Psoas muscle (tissue), 8 donors: ENCODE data around the gene GBP2. TPM values are rescaled to one million over a fixed set of nuclear protein-coding genes. Genes with fewer than 3 reads are reported as not detected.
"Not testable (repeated sequence)": the region's sequence is repeated elsewhere in the genome, so short reads cannot be mapped to it uniquely, and the experiment has no call there.

ENCODE experiments used
- ATAC-seq, 4 donors: fragments of 200-7000 bp; cut with Tn5 transposase; one replicate each; pipeline ENCODE4 v1.9.1; 2020; ENCODE audit warnings: moderate library complexity in 3 of 4, mild to moderate bottlenecking in 2 of 4
- DNase-seq, 2 donors: peaks; one replicate each; pipeline ENCODE4 v3.0.0-alpha.2; 2020
- H3K27ac ChIP-seq: fragments of 200-600 bp; one replicate; pipeline ENCODE4 v1.8.0; 2022
- H3K27me3 ChIP-seq, 3 donors: fragments of 200-600 bp in 1 of 3; one replicate each; pipeline versions ENCODE4 v1.6.1 to v1.8.0; 2013 to 2022; ENCODE audit warnings: low read length in 2 of 3, mild to moderate bottlenecking in 2 of 3, moderate library complexity in 1 of 3; ENCODE audit not compliant: insufficient read depth in 3 of 3
- H3K36me3 ChIP-seq, 2 donors: fragments of 200-600 bp in 1 of 2; one replicate each; pipeline versions ENCODE4 v1.6.1 to v1.8.0; 2013 to 2022; ENCODE audit warnings: low read depth in 1 of 2, mild to moderate bottlenecking in 1 of 2, moderate library complexity in 1 of 2; ENCODE audit not compliant: insufficient read depth in 1 of 2
- H3K4me1 ChIP-seq: fragments of 200-600 bp; one replicate; pipeline ENCODE4 v1.8.0; 2022
- H3K4me3 ChIP-seq: fragments of 200-600 bp; one replicate; pipeline ENCODE4 v1.8.0; 2022; ENCODE audit warnings: mild to moderate bottlenecking
- H3K9me3 ChIP-seq: fragments of 200-600 bp; one replicate; pipeline ENCODE4 v1.8.0; 2022
- WGBS, 3 donors: extraction: QIAGEN DNeasy Blood & Tissue Kit; methylation state at CpG; one replicate each; pipeline versions ENCODE4 v1.1.6 to v1.1.7; 2013; 5-methylcytosine and 5-hydroxymethylcytosine counted together
- intact Hi-C, 2 donors: fragments of 100-400 bp; cut with DNase I; formaldehyde crosslinking; loops; one replicate each; pipeline versions ENCODE4 v1.11.0 to v1.14.2; 2022
- polyA plus RNA-seq, 3 donors: library from polyadenylated mRNA; stranded (reverse); fragments of 200-250 nt; gene quantifications; one replicate each; pipeline ENCODE4 v1.2.3, GENCODE V29; 2013
- total RNA-seq, 4 donors: library from RNA; stranded (reverse); fragmentation: NEBNext Ultra II Directional in 2 of 4; extraction: Animal tissue kit (Norgen Biotek cat#: 25700) in 2 of 4; gene quantifications; one replicate each; pipeline versions ENCODE4 v1.2.1 to v1.2.4, GENCODE V29; 2021 to 2023
- TF ChIP-seq, protein P1 (sequence below): fragments of 200-600 bp; IDR thresholded peaks from one replicate; pipeline ENCODE4 v1.8.0; 2022; ENCODE audit warnings: antibody characterized with exemption
- donor health status: healthy with polysubstance abuse.
- donor health status: DM: no; HTN: no; CAD: no; lungs with moderate emphysema.
- donor health status: Bipolar disorder and iron deficiency.
- donor health status: healthy.
- donor health status: DM: yes; HTN: yes; CAD: no.
- donor health status: DM: no; HTN: no; CAD: no.
- donor health status: DM: no; HTN: no; CAD: no.
- donor health status: DM: yes; HTN: yes; CAD: no.

Gene GBP2
- total and polyA plus RNA-seq, 7 donors: 11.3 to 36.6 (median 25.8) TPM

DNA sequence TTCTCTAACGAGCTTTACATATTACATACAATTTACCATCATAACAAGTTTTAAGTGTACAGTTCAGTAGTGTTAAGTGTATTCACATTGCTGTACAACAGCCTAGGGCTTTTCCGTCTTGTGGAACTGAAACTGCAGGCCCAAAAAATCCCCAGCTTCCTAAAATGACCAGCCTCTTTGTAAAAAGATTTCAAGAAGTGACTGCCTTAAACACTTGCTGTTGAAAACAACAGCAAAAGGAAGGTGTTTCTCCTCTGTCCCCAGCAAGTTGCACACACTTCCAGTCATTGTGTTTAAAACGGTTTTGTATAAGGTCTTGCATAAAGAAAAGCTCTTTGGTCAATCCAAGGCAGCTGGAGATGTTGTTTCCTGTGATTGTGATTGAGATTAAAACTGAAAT is 44.9 kb downstream of the GBP2 start:
- H3K4me1 ChIP-seq: no peaks in the 10 kb centered on the region
- no peak overlapping the region for H3K4me3 ChIP-seq
- TF ChIP-seq, protein P1, sequence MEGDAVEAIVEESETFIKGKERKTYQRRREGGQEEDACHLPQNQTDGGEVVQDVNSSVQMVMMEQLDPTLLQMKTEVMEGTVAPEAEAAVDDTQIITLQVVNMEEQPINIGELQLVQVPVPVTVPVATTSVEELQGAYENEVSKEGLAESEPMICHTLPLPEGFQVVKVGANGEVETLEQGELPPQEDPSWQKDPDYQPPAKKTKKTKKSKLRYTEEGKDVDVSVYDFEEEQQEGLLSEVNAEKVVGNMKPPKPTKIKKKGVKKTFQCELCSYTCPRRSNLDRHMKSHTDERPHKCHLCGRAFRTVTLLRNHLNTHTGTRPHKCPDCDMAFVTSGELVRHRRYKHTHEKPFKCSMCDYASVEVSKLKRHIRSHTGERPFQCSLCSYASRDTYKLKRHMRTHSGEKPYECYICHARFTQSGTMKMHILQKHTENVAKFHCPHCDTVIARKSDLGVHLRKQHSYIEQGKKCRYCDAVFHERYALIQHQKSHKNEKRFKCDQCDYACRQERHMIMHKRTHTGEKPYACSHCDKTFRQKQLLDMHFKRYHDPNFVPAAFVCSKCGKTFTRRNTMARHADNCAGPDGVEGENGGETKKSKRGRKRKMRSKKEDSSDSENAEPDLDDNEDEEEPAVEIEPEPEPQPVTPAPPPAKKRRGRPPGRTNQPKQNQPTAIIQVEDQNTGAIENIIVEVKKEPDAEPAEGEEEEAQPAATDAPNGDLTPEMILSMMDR: no peak
- DNase-seq (no peak), ATAC-seq (no peak)
- H3K27me3 ChIP-seq: no peaks in the 10 kb centered on the region
- H3K27ac ChIP-seq: peak overlapping the region; percentile 53
- no peaks in the 10 kb centered on the region for H3K36me3 ChIP-seq
- no peaks in the 10 kb centered on the region for H3K9me3 ChIP-seq
- 53 to 58% (median 57%) methylated on average over 3 of the region's 3 CpGs for WGBS, 3 donors
- intact Hi-C loops: no loop called here

DNA sequence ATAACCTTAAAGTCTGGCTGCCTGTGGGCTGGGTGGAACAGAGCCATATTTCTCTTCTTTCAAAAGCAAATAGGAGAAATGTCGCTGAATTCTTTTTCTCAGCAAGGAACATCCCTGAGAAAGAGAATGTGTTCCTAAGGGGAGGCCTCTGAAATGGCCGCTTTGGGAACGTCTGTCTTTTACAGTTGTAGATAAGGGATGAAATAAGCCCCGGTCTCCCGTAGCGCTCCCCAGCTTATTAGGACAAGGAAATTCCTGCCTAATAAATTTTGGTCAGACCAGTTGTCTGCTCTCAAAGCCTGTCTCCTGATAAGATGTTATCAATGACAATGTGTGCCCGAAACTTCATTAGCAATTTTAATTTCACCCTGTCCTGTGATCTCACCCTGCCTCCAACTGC is 45.8 kb downstream of the GBP2 start:
- H3K36me3 ChIP-seq, H3K4me1 ChIP-seq, H3K9me3 ChIP-seq, H3K27ac ChIP-seq, H3K4me3 ChIP-seq, ATAC-seq, DNase-seq, H3K27me3 ChIP-seq, intact Hi-C loops: not testable (repeated sequence)
- WGBS, 3 donors: 90 to 92% (median 91%) methylated on average over 7 of the region's 7 CpGs

DNA sequence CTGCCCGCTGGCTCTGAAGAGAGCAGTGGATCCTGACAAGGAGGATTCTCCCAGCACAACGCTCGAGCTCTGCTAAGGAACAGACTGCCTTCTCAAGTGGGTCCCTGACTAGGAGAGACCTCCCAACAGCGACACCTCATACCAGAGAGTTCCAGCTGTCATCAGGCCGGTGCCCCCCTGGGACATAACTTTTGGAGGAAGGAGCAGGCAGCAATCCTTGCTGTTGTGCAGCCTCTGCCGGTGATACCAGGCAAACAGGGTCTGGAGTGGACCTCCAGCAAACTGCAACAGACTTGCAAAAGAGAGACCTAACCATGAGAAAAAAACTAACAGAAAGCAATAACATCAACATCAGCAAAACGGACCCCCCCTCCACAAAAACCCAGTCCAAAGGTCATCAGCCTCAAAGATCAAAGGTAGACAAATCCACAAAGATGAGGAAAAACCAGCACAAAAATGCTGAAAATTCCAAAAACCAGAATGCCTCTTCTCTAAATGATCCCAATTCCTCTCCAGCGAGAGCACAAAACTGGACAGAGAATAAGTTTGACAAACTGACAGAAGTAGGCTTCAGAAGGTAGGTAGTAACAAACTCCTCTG is 53.3 kb downstream of the GBP2 start:
- H3K4me3 ChIP-seq, ATAC-seq, H3K27me3 ChIP-seq, H3K36me3 ChIP-seq, H3K9me3 ChIP-seq, H3K4me1 ChIP-seq, DNase-seq, intact Hi-C loops, H3K27ac ChIP-seq: not testable (repeated sequence)
- 72 to 79% (median 78%) methylated on average over 8 of the region's 8 CpGs for WGBS, 3 donors

DNA sequence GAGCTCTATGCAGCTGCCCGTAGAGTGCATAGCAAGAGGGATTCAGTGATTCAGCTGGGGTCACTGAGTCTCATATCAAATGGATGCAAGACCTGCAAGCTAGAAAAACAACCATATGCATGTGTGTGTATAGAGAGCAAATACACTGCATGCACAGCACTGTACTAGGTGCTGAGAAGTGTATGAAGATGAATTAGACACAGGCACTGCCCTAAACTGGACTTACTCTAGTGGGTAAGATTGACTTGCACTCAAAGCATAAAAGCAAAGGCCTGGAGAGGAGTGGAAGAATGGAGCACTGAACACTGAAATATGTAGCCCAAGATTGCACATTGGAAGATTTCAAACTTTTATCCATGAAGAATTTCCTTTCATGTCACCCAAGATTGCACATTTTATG is 55.4 kb downstream of the GBP2 start:
- no peaks in the 10 kb centered on the region for H3K36me3 ChIP-seq
- peak overlapping the region; percentile 55 for H3K4me3 ChIP-seq
- TF ChIP-seq, protein P1: no peak
- 36 to 38% (median 37%) methylated on average over 1 of the region's 1 CpG for WGBS, 3 donors
- intact Hi-C loops: no loop called here
- H3K27me3 ChIP-seq: no peaks in the 10 kb centered on the region
- no peak for ATAC-seq
- no peak for DNase-seq
- H3K9me3 ChIP-seq: no peaks in the 10 kb centered on the region
- H3K27ac ChIP-seq: no peak overlapping the region
- H3K4me1 ChIP-seq: no peaks in the 10 kb centered on the region

DNA sequence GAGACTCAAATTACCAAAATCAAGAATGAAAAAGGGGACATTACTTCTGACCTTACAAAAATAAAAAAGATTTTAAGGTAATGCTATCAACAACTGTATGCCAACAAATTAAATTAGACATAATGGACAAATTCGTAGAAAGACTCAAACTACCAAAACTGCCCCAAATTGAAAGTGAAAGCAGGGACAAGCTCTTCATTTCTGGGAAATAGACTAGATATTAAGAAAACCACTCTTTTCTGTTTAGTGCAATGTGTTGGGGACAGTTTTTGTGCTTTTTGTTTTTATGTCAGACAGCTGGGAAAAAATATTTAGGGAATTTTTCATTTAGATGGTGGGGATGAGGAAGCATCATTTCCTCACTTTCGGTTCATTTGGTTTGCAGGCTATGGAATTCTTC is 56.0 kb downstream of the GBP2 start:
- no peaks in the 10 kb centered on the region for H3K9me3 ChIP-seq
- ATAC-seq: no peak
- H3K36me3 ChIP-seq: no peaks in the 10 kb centered on the region
- DNase-seq: no peak
- TF ChIP-seq, protein P1: no peak
- WGBS, 3 donors: 14 to 25% (median 15%) methylated on average over 2 of the region's 2 CpGs
- peak overlapping the region; percentile 55 for H3K4me3 ChIP-seq
- intact Hi-C loops: loop anchor here in 1 of 2 donors (5.0 kb wide), 1 partner anchor 47 kb away; no protein-coding TSS in a partner anchor
- no peaks in the 10 kb centered on the region for H3K27me3 ChIP-seq
- peak overlapping the region; percentile 39 for H3K27ac ChIP-seq
- no peaks in the 10 kb centered on the region for H3K4me1 ChIP-seq

DNA sequence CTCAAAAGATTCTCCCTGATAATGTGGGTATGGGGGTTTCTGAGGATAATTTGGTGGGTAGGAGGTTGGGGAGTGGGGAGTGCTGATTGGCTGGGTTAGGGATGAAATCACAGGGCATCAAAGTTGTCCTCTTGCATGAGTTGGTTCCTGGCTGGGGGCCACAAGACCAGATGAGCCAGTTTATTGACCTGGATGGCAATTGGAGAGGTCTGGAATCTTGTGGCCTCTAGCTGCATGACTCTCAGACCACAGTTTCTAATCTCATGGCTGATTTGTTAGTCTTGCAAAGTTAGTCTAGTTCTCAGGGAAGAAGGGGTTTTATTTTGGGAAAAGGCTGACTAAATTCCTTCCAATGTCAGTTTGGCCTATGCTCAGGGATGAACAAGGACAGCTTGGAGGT is 57.6 kb downstream of the GBP2 start:
- Histone ChIP-seq H3K36me3 (no peaks in the 10 kb centered on the region), H3K4me1 (no peaks in the 10 kb centered on the region), H3K9me3 (no peaks in the 10 kb centered on the region), H3K4me3 (no peak overlapping the region), H3K27me3 (no peaks in the 10 kb centered on the region), H3K27ac (no peak overlapping the region)
- DNase-seq: no peak
- no peak for ATAC-seq
- intact Hi-C loops: loop anchor here in 1 of 2 donors (5.0 kb wide), 1 partner anchor 49 kb away; no protein-coding TSS in a partner anchor
- TF ChIP-seq, protein P1: no peak
